ENCODE data around the gene IRX4. TPM values are rescaled to one million over a fixed set of nuclear protein-coding genes. Genes with fewer than 3 reads are reported as not detected.

Gene IRX4
- total RNA-seq, 1 donor = not detected

- no peak for TF ChIP-seq CTCF (IDR thresholded peaks at IDR 0.05; ENCODE audit: insufficient read depth, low read length)
- H3K4me3 ChIP-seq (ENCODE audit: low read depth, low read length) = no peak overlapping the region
- DNase-seq (ENCODE audit: low read depth) = no peak
These were observed 29.2 kb downstream of the IRX4 start for GRCh38 chr5:1853531-1853930.

GRCh38 chr5:1852324-1852947, 30.3 kb downstream of the IRX4 start:
- no peak overlapping the region for H3K4me3 ChIP-seq (ENCODE audit: low read depth, low read length)
- DNase-seq (ENCODE audit: low read depth) = no peak
- no peak for TF ChIP-seq CTCF (IDR thresholded peaks at IDR 0.05; ENCODE audit: insufficient read depth, low read length)

- TF ChIP-seq CTCF (IDR thresholded peaks at IDR 0.05; ENCODE audit: insufficient read depth, low read length) = no peak
- no peak for DNase-seq (ENCODE audit: low read depth)
- H3K4me3 ChIP-seq (ENCODE audit: low read depth, low read length) = no peak overlapping the region
These were observed 31.3 kb downstream of the IRX4 start for GRCh38 chr5:1851290-1851934.

DNA sequence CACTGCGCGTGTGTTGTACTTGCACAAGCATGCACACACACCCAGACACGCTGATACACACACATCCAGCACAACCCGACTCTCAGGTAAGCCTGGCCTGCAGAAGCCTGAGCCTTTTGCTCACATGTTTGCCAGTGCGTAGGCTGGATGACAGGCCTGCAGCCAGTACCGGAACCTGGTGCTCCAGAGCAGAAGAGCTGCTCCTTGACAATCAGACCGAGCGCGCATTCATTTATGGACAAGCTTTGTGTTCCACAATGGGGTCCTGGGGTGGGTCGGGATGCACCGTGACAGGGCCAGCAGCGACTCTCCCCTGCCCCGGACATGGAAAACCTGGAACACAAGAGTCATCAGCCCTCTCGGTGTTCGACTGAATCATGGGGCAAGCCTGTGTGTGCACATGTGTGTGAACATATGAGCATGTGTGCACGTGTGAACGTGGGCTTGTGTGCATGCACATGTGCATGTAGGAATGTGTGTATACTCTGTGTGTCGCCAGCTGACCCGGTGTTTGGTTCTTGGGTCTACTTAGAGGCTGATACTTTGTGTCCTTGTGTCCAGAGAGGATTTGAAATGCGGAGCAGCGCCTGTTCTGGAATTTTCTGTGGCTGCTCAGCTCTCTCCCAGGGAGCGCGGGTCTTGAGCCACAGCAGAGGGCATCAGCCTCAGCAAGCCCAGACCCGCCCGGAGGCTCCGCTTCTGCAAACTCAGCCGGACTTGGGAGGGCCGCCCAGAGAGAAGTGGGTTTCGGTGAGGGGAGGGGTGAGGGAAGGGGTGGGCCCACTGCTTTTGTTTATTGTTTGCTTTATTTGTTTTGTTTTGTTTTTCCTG, 32.2 kb downstream of the IRX4 start:
- TF ChIP-seq CTCF (IDR thresholded peaks at IDR 0.05; ENCODE audit: insufficient read depth, low read length) = no peak
- H3K4me3 ChIP-seq (ENCODE audit: low read depth, low read length) = no peak overlapping the region
- DNase-seq (ENCODE audit: low read depth) = no peak

GRCh38 chr5:1847611-1848010, 35.1 kb downstream of the IRX4 start:
- no peak for DNase-seq (ENCODE audit: low read depth)
- no peak for TF ChIP-seq CTCF (IDR thresholded peaks at IDR 0.05; ENCODE audit: insufficient read depth, low read length)
- no peak overlapping the region for H3K4me3 ChIP-seq (ENCODE audit: low read depth, low read length)

DNA sequence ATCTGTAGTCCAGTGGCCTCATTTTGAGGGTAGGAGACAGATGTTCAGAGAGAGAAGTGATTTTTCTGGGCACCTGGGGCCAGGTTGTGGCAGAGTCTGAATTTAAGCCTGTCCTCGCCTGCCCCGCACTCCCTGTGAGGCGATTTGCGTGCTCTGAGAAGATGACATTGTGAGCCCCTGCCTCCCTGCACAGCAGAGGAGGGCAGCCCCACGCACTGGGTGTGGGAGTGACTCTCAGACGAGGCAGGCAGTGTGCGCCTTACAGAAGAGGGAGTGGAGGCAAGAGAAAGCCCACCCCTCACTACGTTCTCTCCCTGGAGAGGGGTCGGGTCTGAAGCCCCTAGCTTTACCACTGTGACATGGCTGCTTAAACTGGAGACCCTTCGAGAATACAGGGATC, 35.7 kb downstream of the IRX4 start:
- TF ChIP-seq CTCF (IDR thresholded peaks at IDR 0.05; ENCODE audit: insufficient read depth, low read length) = no peak
- no peak overlapping the region for H3K4me3 ChIP-seq (ENCODE audit: low read depth, low read length)
- no peak for DNase-seq (ENCODE audit: low read depth)
